WERI-Rb-1 (cell line): Measurements from ENCODE around the gene METTL5.
"Not testable (repeated sequence)": the region's sequence is repeated elsewhere in the genome, so short reads cannot be mapped to it uniquely, and the experiment has no call there.

Experiments used
- DNase-seq: peaks from one replicate; pipeline ENCODE4 v3.0.0-alpha.2; 2020
- H3K27ac ChIP-seq: fragments of 250-450 bp; sonication (Bioruptor Pico); 2 replicates; pipeline ENCODE4 v1.5.1; 2020; ENCODE audit warnings: mild to moderate bottlenecking, moderate library complexity
- H3K27me3 ChIP-seq: fragments of 250-450 bp; sonication (Bioruptor Pico); 2 replicates; pipeline ENCODE4 v1.5.1; 2021; ENCODE audit warnings: mild to moderate bottlenecking, low read depth, moderate library complexity; ENCODE audit not compliant: insufficient read depth, severe bottlenecking
- H3K36me3 ChIP-seq: fragments of 250-450 bp; sonication (Bioruptor Pico); 2 replicates; pipeline ENCODE4 v1.5.1; 2020; ENCODE audit warnings: mild to moderate bottlenecking, moderate library complexity
- H3K4me3 ChIP-seq: 2 replicates; pipeline ENCODE4 v1.5.1; 2011; ENCODE audit warnings: low read depth, mild to moderate bottlenecking, control low read depth, low read length
- H3K9me3 ChIP-seq: fragments of 250-450 bp; sonication (Bioruptor Pico); 2 replicates; pipeline ENCODE4 v1.5.1; 2021; ENCODE audit warnings: mild to moderate bottlenecking, moderate library complexity; ENCODE audit not compliant: severe bottlenecking
- TF ChIP-seq, protein P1 (sequence below): IDR thresholded peaks from 2 replicates; pipeline ENCODE4 v1.5.1; 2011; ENCODE audit warnings: low read depth, mild to moderate bottlenecking, control low read depth, inconsistent platforms, low read length

The METTL5 gene

DNA sequence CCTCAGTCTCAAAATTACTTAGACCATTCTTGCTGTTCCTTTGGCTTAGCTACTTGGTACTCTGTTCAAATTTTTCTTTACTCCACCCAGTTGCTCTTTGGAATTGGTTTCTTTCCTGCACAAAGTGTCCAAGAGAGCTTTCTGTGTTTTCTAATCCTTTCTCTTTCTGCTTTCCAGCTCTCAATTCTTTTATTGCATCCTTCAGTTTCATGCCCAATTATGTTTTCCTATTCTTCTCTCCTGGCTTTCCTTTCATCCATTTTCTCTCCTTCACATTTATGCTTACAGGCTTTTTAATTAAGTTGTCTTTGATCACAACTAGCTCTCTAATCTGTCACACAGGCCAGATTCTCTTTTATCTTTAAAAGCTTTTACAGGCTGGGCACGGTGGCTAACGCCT lies 40.8 kb upstream of the METTL5 start:
- no peak overlapping the region for H3K27ac ChIP-seq

DNA sequence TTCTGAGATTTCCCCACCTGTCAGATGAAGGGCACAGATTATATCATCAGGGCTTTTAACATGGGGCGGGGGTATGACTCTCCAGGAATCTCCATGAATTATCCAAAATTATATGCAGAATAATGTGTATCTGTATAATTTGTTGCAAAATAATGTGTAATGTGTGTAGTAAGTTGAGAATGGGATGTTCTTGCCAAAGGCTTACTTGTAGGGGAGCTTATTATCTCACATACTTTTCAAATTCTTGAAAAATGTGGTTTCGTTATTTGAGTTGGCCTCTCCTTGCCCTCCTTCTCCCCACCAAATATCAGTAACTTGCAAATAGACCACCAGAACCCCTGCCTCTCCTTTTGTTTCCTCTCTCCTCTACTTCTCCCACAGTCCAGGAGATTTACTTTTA lies 38.1 kb upstream of the METTL5 start:
- DNase-seq: no peak

More for the DNA sequence above, 40.8 kb upstream of the METTL5 start:
- H3K4me3 ChIP-seq: no peak overlapping the region
- H3K27me3 ChIP-seq: no peaks in the 10 kb centered on the region
- TF ChIP-seq, protein P1, sequence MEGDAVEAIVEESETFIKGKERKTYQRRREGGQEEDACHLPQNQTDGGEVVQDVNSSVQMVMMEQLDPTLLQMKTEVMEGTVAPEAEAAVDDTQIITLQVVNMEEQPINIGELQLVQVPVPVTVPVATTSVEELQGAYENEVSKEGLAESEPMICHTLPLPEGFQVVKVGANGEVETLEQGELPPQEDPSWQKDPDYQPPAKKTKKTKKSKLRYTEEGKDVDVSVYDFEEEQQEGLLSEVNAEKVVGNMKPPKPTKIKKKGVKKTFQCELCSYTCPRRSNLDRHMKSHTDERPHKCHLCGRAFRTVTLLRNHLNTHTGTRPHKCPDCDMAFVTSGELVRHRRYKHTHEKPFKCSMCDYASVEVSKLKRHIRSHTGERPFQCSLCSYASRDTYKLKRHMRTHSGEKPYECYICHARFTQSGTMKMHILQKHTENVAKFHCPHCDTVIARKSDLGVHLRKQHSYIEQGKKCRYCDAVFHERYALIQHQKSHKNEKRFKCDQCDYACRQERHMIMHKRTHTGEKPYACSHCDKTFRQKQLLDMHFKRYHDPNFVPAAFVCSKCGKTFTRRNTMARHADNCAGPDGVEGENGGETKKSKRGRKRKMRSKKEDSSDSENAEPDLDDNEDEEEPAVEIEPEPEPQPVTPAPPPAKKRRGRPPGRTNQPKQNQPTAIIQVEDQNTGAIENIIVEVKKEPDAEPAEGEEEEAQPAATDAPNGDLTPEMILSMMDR: no peak
- DNase-seq: no peak
- no peaks in the 10 kb centered on the region for H3K9me3 ChIP-seq
- no peaks in the 10 kb centered on the region for H3K36me3 ChIP-seq

DNA sequence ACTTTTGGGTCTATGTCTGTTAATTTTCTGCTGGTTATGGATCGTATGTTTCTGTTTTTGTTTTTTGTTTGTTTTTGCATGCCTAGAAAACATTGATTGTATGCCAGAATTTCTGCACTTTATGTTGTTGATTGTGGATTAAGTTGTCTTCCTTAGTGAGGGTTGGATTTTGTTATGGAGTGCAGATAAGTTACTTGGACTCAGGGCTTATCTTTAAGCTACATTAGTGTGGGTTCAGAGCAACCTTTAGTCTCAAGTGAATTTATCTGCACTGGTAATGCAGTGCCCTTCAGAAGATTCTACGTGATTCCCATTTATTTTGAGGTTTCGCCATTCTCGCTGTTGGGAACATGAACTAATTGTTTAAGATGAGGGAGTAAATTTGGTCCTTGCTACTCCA lies 35.4 kb upstream of the METTL5 start:
- Histone ChIP-seq H3K9me3 (no peaks in the 10 kb centered on the region), H3K27me3 (no peaks in the 10 kb centered on the region), H3K36me3 (no peaks in the 10 kb centered on the region), H3K4me3 (no peak overlapping the region), H3K27ac (no peak overlapping the region)
- no peak for DNase-seq
- TF ChIP-seq, protein P1: no peak

More for the DNA sequence above, 38.1 kb upstream of the METTL5 start:
- H3K27ac ChIP-seq: no peak overlapping the region
- TF ChIP-seq, protein P1: no peak
- no peaks in the 10 kb centered on the region for H3K36me3 ChIP-seq
- H3K9me3 ChIP-seq: no peaks in the 10 kb centered on the region
- H3K4me3 ChIP-seq: no peak overlapping the region
- no peaks in the 10 kb centered on the region for H3K27me3 ChIP-seq

DNA sequence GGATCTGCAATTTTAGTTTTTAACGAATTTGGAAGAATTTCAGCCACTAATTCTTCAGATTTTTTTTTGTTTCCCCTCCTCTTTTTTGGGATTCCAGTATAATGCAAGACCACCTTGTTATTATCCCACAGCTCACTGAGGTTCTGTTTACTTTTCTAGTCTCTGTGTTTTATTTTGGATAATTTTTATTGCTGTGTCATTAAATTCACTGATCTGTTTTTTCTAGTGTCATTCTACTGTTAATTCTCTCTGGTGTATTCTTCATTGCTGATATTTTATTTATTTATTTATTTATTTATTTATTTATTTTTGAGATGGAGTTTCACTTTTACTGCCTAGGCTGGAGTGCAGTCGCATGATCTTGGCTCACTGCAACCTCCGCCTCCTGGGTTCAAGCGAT lies 34.7 kb upstream of the METTL5 start:
- Histone ChIP-seq H3K27ac (no peak overlapping the region), H3K27me3 (no peaks in the 10 kb centered on the region), H3K4me3 (no peak overlapping the region), H3K36me3 (no peaks in the 10 kb centered on the region), H3K9me3 (no peaks in the 10 kb centered on the region)
- TF ChIP-seq, protein P1: no peak
- DNase-seq: no peak

DNA sequence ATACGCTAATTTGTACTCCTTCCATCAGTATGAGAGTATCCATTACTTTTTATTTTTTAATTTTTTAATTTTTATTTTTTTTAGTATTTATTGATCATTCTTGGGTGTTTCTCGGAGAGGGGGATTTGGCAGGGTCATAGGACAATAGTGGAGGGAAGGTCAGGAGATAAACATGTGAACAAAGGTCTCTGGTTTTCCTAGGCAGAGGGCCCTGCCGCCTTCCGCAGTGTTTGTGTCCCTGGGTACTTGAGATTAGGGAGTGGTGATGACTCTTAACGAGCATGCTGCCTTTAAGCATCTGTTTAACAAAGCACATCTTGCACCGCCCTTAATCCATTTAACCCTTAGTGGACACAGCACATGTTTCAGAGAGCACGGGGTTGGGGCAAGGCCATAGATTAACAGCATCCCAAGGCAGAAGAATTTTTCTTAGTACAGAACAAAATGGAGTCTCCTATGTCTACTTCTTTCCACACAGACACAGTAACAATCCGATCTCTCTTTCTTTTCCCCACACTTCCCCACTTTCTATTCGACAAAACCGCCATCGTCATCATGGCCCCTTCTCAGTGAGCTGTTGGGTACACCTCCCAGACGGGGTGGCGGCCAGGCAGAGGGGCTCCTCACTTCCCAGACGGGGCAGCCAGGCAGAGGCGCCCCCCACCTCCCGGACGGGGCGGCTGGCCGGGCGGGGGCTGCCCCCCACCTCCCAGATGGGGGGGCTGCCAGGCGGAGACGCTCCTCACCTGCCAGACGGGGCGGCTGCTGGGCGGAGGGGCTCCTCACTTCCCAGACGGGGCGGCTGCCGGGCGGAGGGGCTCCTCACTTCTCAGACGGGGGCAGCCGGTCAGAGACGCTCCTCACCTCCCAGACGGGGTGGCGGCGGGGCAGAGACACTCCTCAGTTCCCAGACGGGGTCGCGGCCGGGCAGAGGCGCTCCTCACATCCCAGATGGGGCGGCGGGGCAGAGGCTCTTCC lies 30.9 kb upstream of the METTL5 start:
- not testable (repeated sequence) for H3K27me3 ChIP-seq

DNA sequence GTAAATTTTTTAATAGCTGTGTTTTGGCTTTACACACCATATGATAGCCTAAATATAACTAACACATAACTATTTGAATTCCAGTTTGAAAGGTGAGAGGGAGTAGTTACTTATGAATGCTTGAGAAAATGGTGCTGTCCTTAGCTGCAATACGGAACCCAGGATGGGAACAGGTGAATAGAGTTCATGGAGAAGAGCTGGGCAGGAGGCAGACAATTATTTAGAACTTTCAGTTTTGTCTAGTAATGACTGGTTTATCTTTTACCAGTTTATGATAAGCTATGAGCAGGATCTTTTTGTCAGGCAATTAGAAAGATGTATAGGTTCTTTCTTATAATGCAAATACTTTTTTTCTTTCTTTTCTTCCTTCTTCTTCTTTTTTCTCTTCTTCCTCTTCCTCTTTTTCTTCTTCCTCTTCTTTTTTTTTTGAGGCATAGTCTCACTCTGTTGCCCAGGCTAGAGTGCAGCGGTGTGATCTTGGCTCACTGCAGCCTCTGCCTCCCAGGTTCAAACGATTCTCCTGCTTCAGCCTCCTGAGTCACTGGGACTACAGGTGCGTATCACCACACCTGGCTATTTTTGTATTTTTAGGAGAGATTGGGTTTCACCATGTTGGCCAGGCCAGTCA lies 28.4 kb upstream of the METTL5 start:
- no peaks in the 10 kb centered on the region for H3K27me3 ChIP-seq
- TF ChIP-seq, protein P1: no peak
- H3K36me3 ChIP-seq: peaks cover 7% of the 10 kb centered on the region
- no peak for DNase-seq
- no peak overlapping the region for H3K27ac ChIP-seq
- H3K9me3 ChIP-seq: no peaks in the 10 kb centered on the region
- no peak overlapping the region for H3K4me3 ChIP-seq

More for the DNA sequence above, 30.9 kb upstream of the METTL5 start:
- H3K4me3 ChIP-seq, H3K9me3 ChIP-seq, H3K36me3 ChIP-seq: not testable (repeated sequence)
- H3K27ac ChIP-seq: peak overlapping the region; percentile 47
- peak; percentile 22 for DNase-seq
